Hepatocyte (in vitro differentiated cells): ENCODE measurements around the gene NAT10.

Experiments
- EZH2 ChIP-seq: fragments of 200-600 bp; sonication (generic); IDR thresholded peaks from 2 replicates; pipeline ENCODE4 v1.6.1; 2016; ENCODE audit warnings: antibody characterized with exemption, mild to moderate bottlenecking, borderline replicate concordance
- TF ChIP-seq, protein P1 (sequence below): fragments of 200-600 bp; sonication (generic); IDR thresholded peaks from 2 replicates; pipeline ENCODE4 v1.5.1; 2016; ENCODE audit warnings: antibody characterized with exemption, mild to moderate bottlenecking; ENCODE audit not compliant: poor library complexity

DNA sequence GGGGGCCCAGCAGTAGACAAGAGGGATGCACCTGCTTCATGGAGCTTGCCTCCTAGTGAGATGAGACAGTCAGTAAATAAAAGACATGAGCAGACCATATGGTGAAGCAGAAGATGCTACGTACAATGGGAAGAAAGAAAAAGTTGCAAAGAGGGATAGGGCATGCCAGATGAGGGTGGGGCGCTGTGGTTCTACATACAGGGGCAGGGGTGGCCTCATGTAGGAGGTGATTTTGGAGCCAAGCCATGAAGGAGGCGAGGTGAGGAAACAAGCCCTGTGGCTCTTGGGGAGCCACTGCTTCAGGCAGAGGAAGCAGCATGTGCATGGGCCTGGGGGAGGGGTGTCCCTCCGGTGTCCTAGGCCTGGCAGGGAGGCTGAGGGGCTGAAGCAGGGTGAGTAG, 15.2 kb downstream of the NAT10 start:
- TF ChIP-seq EZH2, result no peak
- TF ChIP-seq, protein P1, sequence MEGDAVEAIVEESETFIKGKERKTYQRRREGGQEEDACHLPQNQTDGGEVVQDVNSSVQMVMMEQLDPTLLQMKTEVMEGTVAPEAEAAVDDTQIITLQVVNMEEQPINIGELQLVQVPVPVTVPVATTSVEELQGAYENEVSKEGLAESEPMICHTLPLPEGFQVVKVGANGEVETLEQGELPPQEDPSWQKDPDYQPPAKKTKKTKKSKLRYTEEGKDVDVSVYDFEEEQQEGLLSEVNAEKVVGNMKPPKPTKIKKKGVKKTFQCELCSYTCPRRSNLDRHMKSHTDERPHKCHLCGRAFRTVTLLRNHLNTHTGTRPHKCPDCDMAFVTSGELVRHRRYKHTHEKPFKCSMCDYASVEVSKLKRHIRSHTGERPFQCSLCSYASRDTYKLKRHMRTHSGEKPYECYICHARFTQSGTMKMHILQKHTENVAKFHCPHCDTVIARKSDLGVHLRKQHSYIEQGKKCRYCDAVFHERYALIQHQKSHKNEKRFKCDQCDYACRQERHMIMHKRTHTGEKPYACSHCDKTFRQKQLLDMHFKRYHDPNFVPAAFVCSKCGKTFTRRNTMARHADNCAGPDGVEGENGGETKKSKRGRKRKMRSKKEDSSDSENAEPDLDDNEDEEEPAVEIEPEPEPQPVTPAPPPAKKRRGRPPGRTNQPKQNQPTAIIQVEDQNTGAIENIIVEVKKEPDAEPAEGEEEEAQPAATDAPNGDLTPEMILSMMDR, result no peak
